T-helper 17 cell (primary cell): ENCODE results near the gene COP1. TPM values are rescaled to one million over a fixed set of nuclear protein-coding genes. Genes with fewer than 3 reads are reported as not detected.
"Not testable (repeated sequence)": the region's sequence is repeated elsewhere in the genome, so short reads cannot be mapped to it uniquely, and the experiment has no call there.

Source experiments
- ATAC-seq: fragments of 150-1000 bp; cut with Tn5 transposase; 2 replicates; pipeline ENCODE4 v1.10.0; 2021; ENCODE audit warnings: mild to moderate bottlenecking, moderate library complexity
- DNase-seq, 3 donors: peaks; one replicate each; pipeline versions ENCODE4 v3.0.0 to v3.0.0-alpha.2; 2020 to 2021
- H3K9me3 ChIP-seq: one replicate; pipeline ENCODE4 v1.7.0; 2013; ENCODE audit warnings: low read length, mild to moderate bottlenecking; ENCODE audit not compliant: control insufficient read depth, poor library complexity, severe bottlenecking
- H3K27ac Mint-ChIP-seq: one replicate; pipeline ENCODE4 v1.8.0; 2022; ENCODE audit warnings: mild to moderate bottlenecking, moderate library complexity, mixed read lengths
- H3K27me3 Mint-ChIP-seq: one replicate; pipeline ENCODE4 v1.8.0; 2022; ENCODE audit warnings: mixed read lengths
- H3K36me3 Mint-ChIP-seq: one replicate; pipeline ENCODE4 v1.8.0; 2022; ENCODE audit warnings: low read depth, mixed read lengths
- H3K4me1 Mint-ChIP-seq: one replicate; pipeline ENCODE4 v1.8.0; 2022; ENCODE audit warnings: mild to moderate bottlenecking, mixed read lengths
- H3K4me3 Mint-ChIP-seq: one replicate; pipeline ENCODE4 v1.8.0; 2022; ENCODE audit warnings: mild to moderate bottlenecking, moderate library complexity, mixed read lengths
- total RNA-seq, 4 donors: library from RNA in 2 of 4; stranded (reverse) in 2 of 4; gene quantifications; one replicate each; pipeline ENCODE4 v1.2.3 and lab custom pipeline; 2022 to 2026

The COP1 gene
- total RNA-seq, 2 donors from 2014 or later = 43.6 to 46.4 TPM

GRCh38 chr1:176211396-176212165, 4.5 kb upstream of the COP1 start:
- H3K4me3 Mint-ChIP-seq = no peak overlapping the region
- peaks cover 11% of the 10 kb centered on the region for H3K4me1 Mint-ChIP-seq
- H3K9me3 ChIP-seq = no peaks in the 10 kb centered on the region
- peaks cover 6% of the 10 kb centered on the region for H3K27me3 Mint-ChIP-seq
- no peak for DNase-seq
- no peak for ATAC-seq
- no peak overlapping the region for H3K27ac Mint-ChIP-seq
- peaks cover 6% of the 10 kb centered on the region for H3K36me3 Mint-ChIP-seq

- DNase-seq (no peak), ATAC-seq (no peak)
- H3K9me3 ChIP-seq = no peaks in the 10 kb centered on the region
- peaks cover 28% of the 10 kb centered on the region for H3K4me1 Mint-ChIP-seq
- H3K4me3 Mint-ChIP-seq = peak overlapping the region; percentile 100
- peak overlapping the region; percentile 98 for H3K27ac Mint-ChIP-seq
- no peaks in the 10 kb centered on the region for H3K27me3 Mint-ChIP-seq
- peaks cover 12% of the 10 kb centered on the region for H3K36me3 Mint-ChIP-seq
These were observed 948 bp upstream of the COP1 start for GRCh38 chr1:176208034-176208433.

DNA sequence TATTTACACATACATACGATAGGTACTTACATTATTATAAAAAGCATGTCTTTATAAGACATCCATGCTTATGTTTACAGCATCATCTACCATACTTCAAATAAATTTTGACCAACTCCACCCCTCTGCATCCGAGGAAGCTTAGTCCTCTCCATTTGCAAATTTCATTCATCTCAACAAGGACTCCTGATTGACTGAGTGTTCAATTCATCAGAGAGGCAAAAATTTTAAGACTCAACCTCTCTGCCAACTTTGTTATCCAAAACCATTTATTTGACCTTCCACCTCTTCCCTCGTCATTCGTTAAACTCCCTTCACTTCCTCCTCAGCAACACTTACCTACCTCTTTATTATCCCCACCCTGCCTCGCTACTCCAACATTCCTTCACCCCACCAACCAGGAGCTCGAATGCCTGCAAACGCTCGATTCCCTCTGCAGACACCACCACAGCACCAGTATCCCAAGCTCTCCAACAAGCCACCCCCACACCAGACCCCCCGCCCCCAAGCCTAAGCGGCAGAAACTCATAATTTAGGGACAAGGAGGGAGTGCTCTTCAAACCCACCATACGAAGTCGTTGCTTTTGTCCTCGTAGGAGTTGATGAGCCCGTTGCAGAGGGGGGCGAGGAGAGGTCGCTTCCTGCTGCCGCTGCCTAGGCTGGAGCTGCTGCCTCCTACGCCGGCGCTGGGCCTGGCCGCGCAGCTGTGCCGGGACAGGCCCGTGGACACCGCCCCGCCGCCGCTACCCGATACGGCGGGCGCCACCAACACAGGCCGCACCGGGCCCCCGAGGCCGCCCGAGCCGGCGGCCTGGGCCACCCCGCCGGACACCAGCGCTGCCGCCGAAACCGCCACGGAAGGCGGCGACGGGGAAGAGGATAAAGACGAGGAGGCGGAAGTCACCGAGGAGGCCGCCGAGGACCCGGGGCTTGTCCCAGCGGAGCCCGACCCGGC, 803 bp downstream of the COP1 start:
- Mint-ChIP-seq H3K27me3 (no peaks in the 10 kb centered on the region), H3K4me1 (peaks cover 35% of the 10 kb centered on the region)

GRCh38 chr1:176205332-176205914, 1.7 kb downstream of the COP1 start:
- no peak for ATAC-seq

More for the DNA sequence above, 803 bp downstream of the COP1 start:
- Mint-ChIP-seq H3K4me3 (peak overlapping the region; percentile 100), H3K27ac (peak overlapping the region; percentile 98), H3K36me3 (peaks cover 12% of the 10 kb centered on the region)
- DNase-seq (no peak), ATAC-seq (peak; percentile 14)
- no peaks in the 10 kb centered on the region for H3K9me3 ChIP-seq

GRCh38 chr1:176204655-176205054, 2.4 kb downstream of the COP1 start:
- Mint-ChIP-seq H3K4me3 (peak overlapping the region; percentile 100), H3K4me1 (peaks cover 44% of the 10 kb centered on the region), H3K27ac (peak overlapping the region; percentile 98)
- H3K27me3 Mint-ChIP-seq, ATAC-seq, H3K9me3 ChIP-seq, H3K36me3 Mint-ChIP-seq, DNase-seq: not testable (repeated sequence)

More at GRCh38 chr1:176205332-176205914, 1.7 kb downstream of the COP1 start:
- no peaks in the 10 kb centered on the region for H3K9me3 ChIP-seq
- peaks cover 38% of the 10 kb centered on the region for H3K4me1 Mint-ChIP-seq
- peaks cover 12% of the 10 kb centered on the region for H3K36me3 Mint-ChIP-seq
- H3K27ac Mint-ChIP-seq = peak overlapping the region; percentile 98
- DNase-seq = no peak
- peak overlapping the region; percentile 100 for H3K4me3 Mint-ChIP-seq
- no peaks in the 10 kb centered on the region for H3K27me3 Mint-ChIP-seq

- H3K36me3 Mint-ChIP-seq = peaks cover 9% of the 10 kb centered on the region
- no peak overlapping the region for H3K4me3 Mint-ChIP-seq
- H3K27ac Mint-ChIP-seq = peak overlapping the region; percentile 47
These were observed 3.4 kb downstream of the COP1 start for GRCh38 chr1:176203735-176204134.

GRCh38 chr1:176201568-176201967, 5.5 kb downstream of the COP1 start:
- Mint-ChIP-seq H3K36me3 (peaks cover 6% of the 10 kb centered on the region), H3K27me3 (no peaks in the 10 kb centered on the region), H3K4me1 (peaks cover 50% of the 10 kb centered on the region), H3K27ac (no peak overlapping the region), H3K4me3 (no peak overlapping the region)
- H3K9me3 ChIP-seq = no peaks in the 10 kb centered on the region
- ATAC-seq (no peak), DNase-seq (no peak)

More at GRCh38 chr1:176203735-176204134, 3.4 kb downstream of the COP1 start:
- ATAC-seq (no peak), DNase-seq (no peak)
- no peaks in the 10 kb centered on the region for H3K9me3 ChIP-seq
- no peaks in the 10 kb centered on the region for H3K27me3 Mint-ChIP-seq
- peaks cover 49% of the 10 kb centered on the region for H3K4me1 Mint-ChIP-seq

- Mint-ChIP-seq H3K4me1 (peaks cover 49% of the 10 kb centered on the region), H3K36me3 (no peaks in the 10 kb centered on the region), H3K4me3 (no peak overlapping the region), H3K27me3 (no peaks in the 10 kb centered on the region), H3K27ac (no peak overlapping the region)
- H3K9me3 ChIP-seq = no peaks in the 10 kb centered on the region
- DNase-seq (no peak), ATAC-seq (no peak)
These were observed 7.4 kb downstream of the COP1 start for GRCh38 chr1:176199707-176200106.

DNA sequence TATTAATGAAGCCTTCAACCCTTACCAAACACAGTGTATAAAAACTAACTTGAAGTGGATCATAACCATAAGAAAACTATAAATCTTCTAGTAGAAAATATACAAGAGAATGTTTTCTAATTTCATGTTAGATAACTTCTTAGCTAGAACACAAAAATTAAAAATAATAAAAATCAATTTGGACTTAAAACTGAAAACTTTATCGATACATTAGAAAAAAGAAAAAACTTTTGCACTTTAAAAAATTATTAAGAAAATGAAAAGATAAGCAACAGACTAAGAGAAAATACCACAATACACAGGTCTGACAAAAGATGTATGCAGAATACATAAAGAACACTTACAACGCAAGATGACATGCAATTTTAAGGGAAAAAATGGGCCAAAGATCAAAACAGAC, 8.7 kb downstream of the COP1 start:
- H3K27ac Mint-ChIP-seq = no peak overlapping the region
- H3K9me3 ChIP-seq = no peaks in the 10 kb centered on the region
- no peaks in the 10 kb centered on the region for H3K27me3 Mint-ChIP-seq
- DNase-seq (no peak), ATAC-seq (no peak)
- peaks cover 51% of the 10 kb centered on the region for H3K4me1 Mint-ChIP-seq
- no peak overlapping the region for H3K4me3 Mint-ChIP-seq
- H3K36me3 Mint-ChIP-seq = no peaks in the 10 kb centered on the region

DNA sequence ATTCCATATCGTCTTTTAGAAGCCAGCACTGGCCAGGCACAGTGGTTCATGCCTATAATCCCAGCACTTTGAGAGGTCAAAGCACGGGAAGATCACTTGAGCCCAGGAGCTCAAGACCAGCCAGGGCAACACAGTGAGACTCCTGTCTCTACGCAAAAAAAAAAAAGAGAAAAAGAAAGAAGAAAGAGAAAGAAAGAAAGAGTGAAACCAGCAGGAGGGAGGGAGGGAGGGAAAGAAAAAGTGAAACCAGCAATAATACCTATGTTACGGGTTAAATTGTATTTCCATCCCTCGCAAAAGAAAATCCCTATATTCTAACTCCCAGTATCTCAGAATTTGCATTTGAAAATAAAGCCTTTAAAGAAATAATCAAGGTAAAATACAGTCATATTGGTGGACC, 10.4 kb downstream of the COP1 start:
- H3K9me3 ChIP-seq = no peaks in the 10 kb centered on the region
- Mint-ChIP-seq H3K27me3 (no peaks in the 10 kb centered on the region), H3K36me3 (no peaks in the 10 kb centered on the region), H3K4me1 (peaks cover 58% of the 10 kb centered on the region), H3K4me3 (peak overlapping the region; percentile 77), H3K27ac (peak overlapping the region; percentile 5)
- DNase-seq (no peak), ATAC-seq (no peak)

DNA sequence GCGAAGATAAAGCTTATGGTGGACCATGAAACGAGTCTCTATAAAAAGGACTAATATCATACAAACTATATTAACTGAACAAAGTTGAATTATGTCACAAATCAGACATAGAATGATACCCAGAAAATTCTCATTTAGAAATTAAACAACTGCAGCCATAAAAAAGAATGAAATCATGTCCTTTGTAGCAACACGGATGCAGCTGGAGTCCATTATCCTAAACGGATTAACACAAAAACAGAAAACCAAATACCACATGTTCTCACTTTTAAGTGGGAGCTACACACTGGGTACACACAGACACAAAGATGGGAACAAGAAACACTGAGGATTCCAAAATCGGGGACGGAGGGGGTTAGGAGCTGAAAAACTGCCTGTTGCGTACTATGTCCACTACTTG, 11.5 kb downstream of the COP1 start:
- H3K9me3 ChIP-seq = no peaks in the 10 kb centered on the region
- H3K27me3 Mint-ChIP-seq = no peaks in the 10 kb centered on the region
- no peak overlapping the region for H3K27ac Mint-ChIP-seq
- ATAC-seq (no peak), DNase-seq (no peak)
- H3K36me3 Mint-ChIP-seq = no peaks in the 10 kb centered on the region
- H3K4me3 Mint-ChIP-seq = no peak overlapping the region
- peaks cover 56% of the 10 kb centered on the region for H3K4me1 Mint-ChIP-seq

- Mint-ChIP-seq H3K27ac (peak overlapping the region; percentile 2), H3K4me1 (peaks cover 47% of the 10 kb centered on the region), H3K36me3 (no peaks in the 10 kb centered on the region), H3K27me3 (no peaks in the 10 kb centered on the region), H3K4me3 (no peak overlapping the region)
- no peaks in the 10 kb centered on the region for H3K9me3 ChIP-seq
- ATAC-seq (no peak), DNase-seq (no peak)
These were observed 13.4 kb downstream of the COP1 start for GRCh38 chr1:176193663-176194062.

DNA sequence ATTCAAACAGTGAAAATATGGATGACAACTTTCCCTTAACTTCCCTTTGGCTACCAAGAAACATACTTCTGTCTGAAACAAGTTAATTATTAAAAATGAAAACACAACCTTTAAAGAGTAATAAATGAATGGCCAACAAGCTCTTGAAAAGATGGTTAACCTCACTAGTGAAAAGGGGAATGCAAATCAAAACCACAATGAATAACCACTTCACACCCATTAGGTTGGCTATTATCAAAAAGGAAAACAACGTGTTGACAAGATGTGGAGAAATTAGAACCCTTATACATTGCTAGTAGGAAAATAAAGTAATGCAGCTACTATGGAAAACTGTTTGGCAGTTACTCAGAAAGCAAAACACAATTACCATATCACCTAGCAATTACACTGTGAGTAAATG, 14.1 kb downstream of the COP1 start:
- H3K9me3 ChIP-seq = no peaks in the 10 kb centered on the region
- Mint-ChIP-seq H3K27ac (no peak overlapping the region), H3K4me1 (peaks cover 47% of the 10 kb centered on the region), H3K27me3 (no peaks in the 10 kb centered on the region), H3K4me3 (no peak overlapping the region), H3K36me3 (no peaks in the 10 kb centered on the region)
- no peak for ATAC-seq
- no peak for DNase-seq
